Upper lobe of left lung (tissue), 4 donors: ENCODE data around the gene C12orf56.

Experiments used
- EP300 ChIP-seq, 4 donors: sonication (generic); formaldehyde crosslinking; IDR thresholded peaks; one replicate each; pipeline ENCODE4 v1.5.1; 2017; ENCODE audit warnings: antibody characterized with exemption in 4 of 4, control low read depth in 2 of 4
- POLR2A ChIP-seq, 4 donors: fragments of 450-650 bp; IDR thresholded peaks; one replicate each; pipeline ENCODE4 v1.5.1; 2016 to 2017; ENCODE audit warnings: antibody characterized with exemption in 4 of 4, mild to moderate bottlenecking in 2 of 4
- POLR2AphosphoS5 ChIP-seq, 2 donors: sonication (generic); formaldehyde crosslinking; IDR thresholded peaks; one replicate each; pipeline ENCODE4 v1.5.1; 2017; ENCODE audit warnings: antibody characterized with exemption in 2 of 2
- TF ChIP-seq, protein P1 (sequence below), 6 experiments: fragments of 450-650 bp in 4 of 6; fragments of 200-600 bp in 2 of 6; sonication (generic) in 2 of 6; IDR thresholded peaks; one replicate each; pipeline ENCODE4 v1.5.1; 2016 to 2019; ENCODE audit warnings: antibody characterized with exemption in 6 of 6

DNA sequence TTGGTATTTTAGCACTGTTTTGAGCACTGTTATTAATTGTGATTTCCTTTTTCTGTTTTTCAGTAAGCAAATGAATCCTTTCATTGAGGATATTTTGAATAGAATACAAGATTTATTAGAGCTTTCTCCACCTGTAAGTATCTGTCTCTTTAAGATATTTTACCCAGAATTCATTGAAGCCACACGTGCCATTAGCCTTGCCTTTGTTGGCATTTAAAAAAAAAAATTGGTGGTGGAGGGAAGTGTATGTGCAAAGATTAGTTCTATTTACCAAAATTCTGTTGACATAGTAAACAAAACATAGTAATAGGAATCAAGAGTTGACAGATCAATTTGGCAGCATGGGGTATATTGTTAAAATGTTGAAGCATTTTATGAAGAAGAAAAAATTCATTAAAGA lies 37.4 kb upstream of the C12orf56 start:
- TF ChIP-seq, protein P1, sequence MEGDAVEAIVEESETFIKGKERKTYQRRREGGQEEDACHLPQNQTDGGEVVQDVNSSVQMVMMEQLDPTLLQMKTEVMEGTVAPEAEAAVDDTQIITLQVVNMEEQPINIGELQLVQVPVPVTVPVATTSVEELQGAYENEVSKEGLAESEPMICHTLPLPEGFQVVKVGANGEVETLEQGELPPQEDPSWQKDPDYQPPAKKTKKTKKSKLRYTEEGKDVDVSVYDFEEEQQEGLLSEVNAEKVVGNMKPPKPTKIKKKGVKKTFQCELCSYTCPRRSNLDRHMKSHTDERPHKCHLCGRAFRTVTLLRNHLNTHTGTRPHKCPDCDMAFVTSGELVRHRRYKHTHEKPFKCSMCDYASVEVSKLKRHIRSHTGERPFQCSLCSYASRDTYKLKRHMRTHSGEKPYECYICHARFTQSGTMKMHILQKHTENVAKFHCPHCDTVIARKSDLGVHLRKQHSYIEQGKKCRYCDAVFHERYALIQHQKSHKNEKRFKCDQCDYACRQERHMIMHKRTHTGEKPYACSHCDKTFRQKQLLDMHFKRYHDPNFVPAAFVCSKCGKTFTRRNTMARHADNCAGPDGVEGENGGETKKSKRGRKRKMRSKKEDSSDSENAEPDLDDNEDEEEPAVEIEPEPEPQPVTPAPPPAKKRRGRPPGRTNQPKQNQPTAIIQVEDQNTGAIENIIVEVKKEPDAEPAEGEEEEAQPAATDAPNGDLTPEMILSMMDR (IDR thresholded peaks at IDR 0.05) = no peak
- TF ChIP-seq POLR2A (IDR thresholded peaks at IDR 0.05) = no peak
- no peak for TF ChIP-seq EP300 (IDR thresholded peaks at IDR 0.05)
- no peak for TF ChIP-seq POLR2AphosphoS5 (IDR thresholded peaks at IDR 0.05)
